B cell (primary cell): ENCODE data around the gene MRTO4. TPM values are rescaled to one million over a fixed set of nuclear protein-coding genes. Genes with fewer than 3 reads are reported as not detected.

Experiments
- ATAC-seq: fragments of 200-7000 bp; cut with Tn5 transposase; one replicate; pipeline ENCODE4 v1.10.0; 2021; ENCODE audit warnings: low read depth, mild to moderate bottlenecking, moderate number of reproducible peaks, moderate library complexity
- CTCF ChIA-PET: fragments of 350-600 bp; sonication (Branson Sonifier 250); formaldehyde crosslinking; loops from one replicate; lab custom pipeline; 2021; ENCODE audit warnings: antibody characterized with exemption, inconsistent platforms; lab: Charles Lee
- POLR2A ChIA-PET: fragments of 350-600 bp; sonication (Branson Sonifier 250); formaldehyde crosslinking; loops from one replicate; lab custom pipeline; 2021; ENCODE audit warnings: antibody characterized with exemption; lab: Charles Lee
- DNase-seq: peaks from one replicate; pipeline ENCODE4 v3.0.0; 2013
- H2AFZ ChIP-seq: 2 replicates; pipeline ENCODE4 v1.6.1; 2012; ENCODE audit warnings: mild to moderate bottlenecking, low read depth, low read length; ENCODE audit not compliant: insufficient read depth, poor library complexity, severe bottlenecking
- H3K27ac ChIP-seq, 2 donors: 1 replicate in 1 of 2; 2 replicates in 1 of 2; pipeline ENCODE4 v1.5.1; 2012 to 2013; ENCODE audit warnings: low read length in 2 of 2, mild to moderate bottlenecking in 2 of 2, moderate library complexity in 1 of 2
- H3K27me3 ChIP-seq, 4 experiments: fragments of 200-600 bp in 1 of 4; sonication (generic) in 1 of 4; replicated peaks in 1 of 4; 1 replicate in 2 of 4; 2 replicates in 2 of 4; pipeline versions ENCODE4 v1.6.1 to v1.7.0; 2013 to 2016; ENCODE audit warnings: low read length in 3 of 4, mild to moderate bottlenecking in 2 of 4, mixed read lengths in 1 of 4, moderate library complexity in 1 of 4; ENCODE audit not compliant: insufficient read depth in 4 of 4, control insufficient read depth in 3 of 4; ENCODE audit errors: control extremely low read depth in 1 of 4
- H3K36me3 ChIP-seq, 2 experiments: replicated peaks in 1 of 2; 1 replicate in 1 of 2; 2 replicates in 1 of 2; pipeline versions ENCODE4 v1.6.1 to v1.7.1; 2013; ENCODE audit warnings: low read length in 1 of 2; ENCODE audit not compliant: insufficient read depth in 2 of 2, control insufficient read depth in 1 of 2; ENCODE audit errors: control extremely low read depth in 1 of 2, extremely low read depth in 1 of 2
- H3K4me1 ChIP-seq, 2 donors: fragments of 200-600 bp in 1 of 2; sonication (generic) in 1 of 2; 1 replicate in 1 of 2; 2 replicates in 1 of 2; pipeline versions ENCODE4 v1.5.1 to v1.6.1; 2013 to 2017; ENCODE audit warnings: low read length in 2 of 2; ENCODE audit not compliant: control insufficient read depth in 2 of 2, insufficient read depth in 2 of 2
- H3K4me2 ChIP-seq: replicated peaks from 2 replicates; pipeline ENCODE3; 2012; ENCODE audit warnings: mild to moderate bottlenecking, low read depth, low read length; ENCODE audit not compliant: poor library complexity, severe bottlenecking
- H3K4me3 ChIP-seq, 5 experiments: fragments of 200-600 bp in 1 of 5; sonication (generic) in 1 of 5; 1 replicate in 3 of 5; 2 replicates in 2 of 5; pipeline versions ENCODE4 v1.5.1 to v1.7.0; 2011 to 2016; ENCODE audit warnings: low read length in 4 of 5, mild to moderate bottlenecking in 4 of 5, low read depth in 2 of 5, control low read depth in 1 of 5, moderate library complexity in 1 of 5; ENCODE audit not compliant: insufficient read depth in 1 of 5; ENCODE audit errors: control extremely low read depth in 1 of 5, extremely low read depth in 1 of 5
- H3K79me2 ChIP-seq: fragments of 200-600 bp; sonication (generic); one replicate; pipeline ENCODE4 v1.6.0; 2016; ENCODE audit warnings: low read length; ENCODE audit not compliant: control insufficient read depth, insufficient read depth
- H3K9ac ChIP-seq: fragments of 200-600 bp; sonication (generic); 2 replicates; pipeline ENCODE4 v1.6.1; 2017; ENCODE audit warnings: mild to moderate bottlenecking, low read length, moderate library complexity
- H3K9me3 ChIP-seq, 3 donors: one replicate each; pipeline versions ENCODE4 v1.6.1 to v1.7.1; 2013; ENCODE audit warnings: low read length in 2 of 3; ENCODE audit not compliant: control insufficient read depth in 2 of 3, insufficient read depth in 1 of 3; ENCODE audit errors: control extremely low read depth in 1 of 3
- H4K20me1 ChIP-seq: 2 replicates; pipeline ENCODE4 v1.6.0; 2012; ENCODE audit warnings: mild to moderate bottlenecking, low read length; ENCODE audit not compliant: insufficient read depth, control insufficient read depth, poor library complexity, severe bottlenecking
- H3K27ac Mint-ChIP-seq: one replicate; pipeline ENCODE4 v1.8.0; 2021; ENCODE audit warnings: mixed read lengths
- H3K27me3 Mint-ChIP-seq: one replicate; pipeline ENCODE4 v1.8.0; 2021; ENCODE audit warnings: mixed read lengths
- H3K4me1 Mint-ChIP-seq: one replicate; pipeline ENCODE4 v1.8.0; 2021; ENCODE audit warnings: mixed read lengths
- H3K4me3 Mint-ChIP-seq: one replicate; pipeline ENCODE4 v1.8.0; 2021; ENCODE audit warnings: mixed read lengths
- H3K9me3 Mint-ChIP-seq: one replicate; pipeline ENCODE4 v1.8.0; 2022; ENCODE audit warnings: mixed read lengths; ENCODE audit not compliant: insufficient read depth
- EZH2 ChIP-seq: IDR thresholded peaks from 2 replicates; pipeline ENCODE4 v1.6.1; 2012; ENCODE audit warnings: borderline replicate concordance, low read depth, mild to moderate bottlenecking, moderate library complexity, low read length; ENCODE audit not compliant: insufficient read depth, poor library complexity, severe bottlenecking
- WGBS: methylation state at CpG from one replicate; pipeline ENCODE4 v1.1.5; 2013; ENCODE audit warnings: missing lambda C conversion rate; ENCODE audit not compliant: insufficient coverage; 5-methylcytosine and 5-hydroxymethylcytosine counted together
- intact Hi-C: fragments of 100-400 bp; cut with micrococcal nuclease; formaldehyde crosslinking; loops from one replicate; pipeline ENCODE4 v1.10.0; 2022
- polyA plus RNA-seq: library from polyadenylated mRNA; depleted of rRNA; stranded (reverse); fragments of >200 nt; gene quantifications from 2 replicates; pipeline ENCODE4 v1.2.3, GENCODE V29; 2012
- total RNA-seq, 2 donors: library from RNA; stranded (reverse); fragments of 120-200 nt in 1 of 2; gene quantifications; 1 replicate in 1 of 2; 2 replicates in 1 of 2; pipeline versions ENCODE4 v1.2.3 to v1.2.4, GENCODE V29; 2013 to 2022
- TF ChIP-seq, protein P1 (sequence below): fragments of 200-600 bp; IDR thresholded peaks from one replicate; pipeline ENCODE4 v1.8.0; 2022; ENCODE audit warnings: antibody characterized with exemption, mild to moderate bottlenecking

The MRTO4 gene
- total and polyA plus RNA-seq, 2 donors (not counting 1 experiment from before 2014, with no cell fraction given): 10.6 to 28.1 TPM

DNA sequence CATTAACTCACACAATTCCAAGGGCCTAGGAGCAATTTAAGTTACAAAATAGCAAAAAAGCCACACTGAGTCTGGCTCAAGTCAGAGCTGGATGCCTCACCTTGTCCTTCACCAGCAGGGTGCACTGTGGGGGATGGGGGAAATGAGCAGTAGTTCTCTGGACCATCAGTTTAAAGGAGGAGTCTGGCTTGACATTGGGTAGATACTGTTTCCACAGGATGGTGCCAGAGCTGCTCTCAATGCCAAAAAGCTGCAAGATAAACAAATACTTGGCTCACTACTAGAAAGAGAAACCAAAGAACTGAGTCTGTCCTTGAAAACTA is 19.1 kb upstream of the MRTO4 start:
- Mint-ChIP-seq H3K27ac (no peak overlapping the region), H3K4me1 (no peaks in the 10 kb centered on the region), H3K27me3 (no peaks in the 10 kb centered on the region), H3K4me3 (no peak overlapping the region), H3K9me3 (no peaks in the 10 kb centered on the region)
- CTCF ChIA-PET: interaction anchor here (0.7 to 1.8 kb wide), 3 partner anchors 9 to 419 kb away, joined by 3 read pairs; no protein-coding TSS in a partner anchor
- Histone ChIP-seq H2AFZ (no peak overlapping the region), H3K4me3 (no peak overlapping the region), H4K20me1 (no peaks in the 10 kb centered on the region), H3K27ac (no peak overlapping the region), H3K36me3 (peaks cover 3 to 70% of the 10 kb centered on the region in 2 experiments), H3K9ac (no peak overlapping the region), H3K4me1 (no peaks in the 10 kb centered on the region), H3K9me3 (no peaks in the 10 kb centered on the region), H3K79me2 (peaks cover 9% of the 10 kb centered on the region), H3K27me3 (no peaks in the 10 kb centered on the region), H3K4me2 (no peak overlapping the region)
- no peak for ATAC-seq
- no peak for DNase-seq
- POLR2A ChIA-PET: no interaction called here
- intact Hi-C loops: no loop called here
- TF ChIP-seq, protein P1, sequence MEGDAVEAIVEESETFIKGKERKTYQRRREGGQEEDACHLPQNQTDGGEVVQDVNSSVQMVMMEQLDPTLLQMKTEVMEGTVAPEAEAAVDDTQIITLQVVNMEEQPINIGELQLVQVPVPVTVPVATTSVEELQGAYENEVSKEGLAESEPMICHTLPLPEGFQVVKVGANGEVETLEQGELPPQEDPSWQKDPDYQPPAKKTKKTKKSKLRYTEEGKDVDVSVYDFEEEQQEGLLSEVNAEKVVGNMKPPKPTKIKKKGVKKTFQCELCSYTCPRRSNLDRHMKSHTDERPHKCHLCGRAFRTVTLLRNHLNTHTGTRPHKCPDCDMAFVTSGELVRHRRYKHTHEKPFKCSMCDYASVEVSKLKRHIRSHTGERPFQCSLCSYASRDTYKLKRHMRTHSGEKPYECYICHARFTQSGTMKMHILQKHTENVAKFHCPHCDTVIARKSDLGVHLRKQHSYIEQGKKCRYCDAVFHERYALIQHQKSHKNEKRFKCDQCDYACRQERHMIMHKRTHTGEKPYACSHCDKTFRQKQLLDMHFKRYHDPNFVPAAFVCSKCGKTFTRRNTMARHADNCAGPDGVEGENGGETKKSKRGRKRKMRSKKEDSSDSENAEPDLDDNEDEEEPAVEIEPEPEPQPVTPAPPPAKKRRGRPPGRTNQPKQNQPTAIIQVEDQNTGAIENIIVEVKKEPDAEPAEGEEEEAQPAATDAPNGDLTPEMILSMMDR: no peak
- no peak for TF ChIP-seq EZH2

DNA sequence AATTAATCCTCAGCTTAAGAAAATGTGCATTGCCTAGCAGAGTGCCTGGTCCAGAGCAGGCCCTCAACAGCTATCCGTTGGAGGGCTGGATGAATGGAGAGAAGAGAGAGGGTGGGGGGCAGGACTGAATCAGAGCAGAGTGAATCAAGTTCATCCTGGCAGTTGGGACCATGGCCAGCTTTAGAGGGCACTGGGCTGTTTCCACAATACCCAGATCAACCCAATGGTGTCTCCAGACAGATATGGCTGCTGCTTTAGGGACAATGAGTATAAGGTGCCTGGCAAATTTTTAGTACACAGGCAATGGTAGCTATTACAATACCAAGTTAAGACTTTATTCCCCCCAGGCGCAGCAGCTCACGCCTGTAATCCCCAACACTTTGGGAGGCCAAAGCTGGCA is 17.4 kb upstream of the MRTO4 start:
- H2AFZ ChIP-seq: no peak overlapping the region
- Mint-ChIP-seq H3K4me1 (no peaks in the 10 kb centered on the region), H3K9me3 (no peaks in the 10 kb centered on the region), H3K27ac (no peak overlapping the region), H3K27me3 (no peaks in the 10 kb centered on the region), H3K4me3 (no peak overlapping the region)
- ATAC-seq (no peak), DNase-seq (no peak)
- no peak overlapping the region for H3K4me2 ChIP-seq
- intact Hi-C loops: no loop called here
- no peak overlapping the region for H3K27ac ChIP-seq
- H3K36me3 ChIP-seq: peaks cover 3 to 78% of the 10 kb centered on the region in 2 experiments
- no peak overlapping the region for H3K4me3 ChIP-seq
- CTCF ChIA-PET: interaction anchor here (0.6 to 1.5 kb wide), 3 partner anchors 42 to 348 kb away, joined by 3 to 4 read pairs (median 3); no protein-coding TSS in a partner anchor
- no peaks in the 10 kb centered on the region for H4K20me1 ChIP-seq
- peaks cover 9% of the 10 kb centered on the region for H3K79me2 ChIP-seq
- H3K9ac ChIP-seq: no peak overlapping the region
- WGBS: 98% methylated on average over 3 of the region's 3 CpGs
- no peaks in the 10 kb centered on the region for H3K27me3 ChIP-seq
- H3K9me3 ChIP-seq: no peaks in the 10 kb centered on the region
- no peaks in the 10 kb centered on the region for H3K4me1 ChIP-seq
- TF ChIP-seq, protein P1: no peak
- TF ChIP-seq EZH2: no peak
- POLR2A ChIA-PET: no interaction called here
